Skeletal muscle satellite cell (primary cell): ENCODE data around the gene USP19.

Experiments used
- H3K27me3 ChIP-seq: 2 replicates; pipeline ENCODE4 v1.7.0; 2013; ENCODE audit warnings: low read length; ENCODE audit not compliant: control insufficient read depth, insufficient read depth
- H3K36me3 ChIP-seq: 2 replicates; pipeline ENCODE4 v1.7.0; 2013; ENCODE audit warnings: mild to moderate bottlenecking, control low read depth, low read length; ENCODE audit not compliant: insufficient read depth
- H3K4me1 ChIP-seq: 2 replicates; pipeline ENCODE4 v1.7.0; 2013; ENCODE audit warnings: low read length; ENCODE audit not compliant: control insufficient read depth, insufficient read depth
- H3K4me2 ChIP-seq: 2 replicates; pipeline ENCODE4 v1.7.0; 2013; ENCODE audit warnings: mild to moderate bottlenecking, low read length
- H3K4me3 ChIP-seq: 2 replicates; pipeline ENCODE4 v1.7.0; 2013; ENCODE audit warnings: low read length
- H3K9ac ChIP-seq: 2 replicates; pipeline ENCODE4 v1.7.0; 2013; ENCODE audit warnings: mild to moderate bottlenecking, low read depth, low read length, moderate library complexity
- H3K9me3 ChIP-seq: replicated peaks from 2 replicates; pipeline ENCODE4 v1.7.0; 2013; ENCODE audit warnings: mild to moderate bottlenecking, control low read depth, low read length

USP19 gene

GRCh38 chr3:49158103-49158709 is 37.6 kb upstream of the USP19 start:
- Histone ChIP-seq H3K4me2 (no peak overlapping the region), H3K4me3 (no peak overlapping the region), H3K9me3 (no peaks in the 10 kb centered on the region), H3K9ac (no peak overlapping the region), H3K27me3 (no peaks in the 10 kb centered on the region), H3K4me1 (no peaks in the 10 kb centered on the region), H3K36me3 (peaks cover 12% of the 10 kb centered on the region)

GRCh38 chr3:49157289-49157688 is 36.7 kb upstream of the USP19 start:
- Histone ChIP-seq H3K4me3 (no peak overlapping the region), H3K4me2 (no peak overlapping the region), H3K9ac (no peak overlapping the region)

GRCh38 chr3:49153349-49153912 is 32.8 kb upstream of the USP19 start:
- H3K4me2 ChIP-seq: no peak overlapping the region
- no peaks in the 10 kb centered on the region for H3K4me1 ChIP-seq
- no peaks in the 10 kb centered on the region for H3K36me3 ChIP-seq

More at GRCh38 chr3:49157289-49157688, 36.7 kb upstream of the USP19 start:
- Histone ChIP-seq H3K4me1 (no peaks in the 10 kb centered on the region), H3K27me3 (no peaks in the 10 kb centered on the region), H3K9me3 (no peaks in the 10 kb centered on the region), H3K36me3 (peaks cover 6% of the 10 kb centered on the region)

GRCh38 chr3:49151610-49152009 is 31.0 kb upstream of the USP19 start:
- Histone ChIP-seq H3K27me3 (no peaks in the 10 kb centered on the region), H3K4me3 (no peak overlapping the region), H3K9ac (no peak overlapping the region), H3K4me2 (no peak overlapping the region), H3K36me3 (no peaks in the 10 kb centered on the region), H3K4me1 (no peaks in the 10 kb centered on the region), H3K9me3 (no peaks in the 10 kb centered on the region)

More at GRCh38 chr3:49153349-49153912, 32.8 kb upstream of the USP19 start:
- Histone ChIP-seq H3K27me3 (no peaks in the 10 kb centered on the region), H3K9me3 (no peaks in the 10 kb centered on the region), H3K4me3 (no peak overlapping the region), H3K9ac (no peak overlapping the region)

- no peak overlapping the region for H3K9ac ChIP-seq
- H3K4me2 ChIP-seq: no peak overlapping the region
- no peaks in the 10 kb centered on the region for H3K4me1 ChIP-seq
- H3K9me3 ChIP-seq: no peaks in the 10 kb centered on the region
- no peaks in the 10 kb centered on the region for H3K27me3 ChIP-seq
- no peaks in the 10 kb centered on the region for H3K36me3 ChIP-seq
- no peak overlapping the region for H3K4me3 ChIP-seq
These were observed 27.5 kb upstream of the USP19 start for GRCh38 chr3:49148159-49148558.

DNA sequence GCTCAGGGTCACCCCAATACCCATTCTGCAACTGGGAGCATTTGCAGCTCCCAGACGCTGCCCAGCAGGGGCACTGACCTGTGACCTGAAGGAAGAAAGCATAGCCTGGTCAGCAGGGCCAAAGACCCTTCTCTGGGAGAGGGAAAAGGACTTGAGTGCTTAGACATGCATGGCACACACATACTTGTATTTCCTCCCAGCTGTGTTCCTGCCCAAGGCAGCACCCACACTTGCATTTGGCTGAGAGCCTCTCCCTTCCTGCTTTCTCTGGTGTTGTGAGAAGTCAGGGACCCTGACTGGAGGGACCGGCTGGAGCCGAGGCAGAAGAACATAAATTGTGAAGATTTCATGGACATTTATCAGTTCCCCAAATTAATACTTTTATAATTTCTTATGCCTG is 19.5 kb upstream of the USP19 start:
- H3K4me3 ChIP-seq: no peak overlapping the region
- H3K27me3 ChIP-seq: peaks cover 11% of the 10 kb centered on the region
- no peak overlapping the region for H3K9ac ChIP-seq
- H3K36me3 ChIP-seq: no peaks in the 10 kb centered on the region
- H3K4me2 ChIP-seq: no peak overlapping the region
- H3K4me1 ChIP-seq: no peaks in the 10 kb centered on the region
- no peaks in the 10 kb centered on the region for H3K9me3 ChIP-seq

- H3K4me1 ChIP-seq: peaks cover 21% of the 10 kb centered on the region
- peaks cover 8% of the 10 kb centered on the region for H3K27me3 ChIP-seq
- H3K4me2 ChIP-seq: no peak overlapping the region
- H3K36me3 ChIP-seq: peaks cover 18% of the 10 kb centered on the region
- H3K4me3 ChIP-seq: no peak overlapping the region
- no peaks in the 10 kb centered on the region for H3K9me3 ChIP-seq
- no peak overlapping the region for H3K9ac ChIP-seq
These were observed 14.9 kb upstream of the USP19 start for GRCh38 chr3:49135499-49135898.

DNA sequence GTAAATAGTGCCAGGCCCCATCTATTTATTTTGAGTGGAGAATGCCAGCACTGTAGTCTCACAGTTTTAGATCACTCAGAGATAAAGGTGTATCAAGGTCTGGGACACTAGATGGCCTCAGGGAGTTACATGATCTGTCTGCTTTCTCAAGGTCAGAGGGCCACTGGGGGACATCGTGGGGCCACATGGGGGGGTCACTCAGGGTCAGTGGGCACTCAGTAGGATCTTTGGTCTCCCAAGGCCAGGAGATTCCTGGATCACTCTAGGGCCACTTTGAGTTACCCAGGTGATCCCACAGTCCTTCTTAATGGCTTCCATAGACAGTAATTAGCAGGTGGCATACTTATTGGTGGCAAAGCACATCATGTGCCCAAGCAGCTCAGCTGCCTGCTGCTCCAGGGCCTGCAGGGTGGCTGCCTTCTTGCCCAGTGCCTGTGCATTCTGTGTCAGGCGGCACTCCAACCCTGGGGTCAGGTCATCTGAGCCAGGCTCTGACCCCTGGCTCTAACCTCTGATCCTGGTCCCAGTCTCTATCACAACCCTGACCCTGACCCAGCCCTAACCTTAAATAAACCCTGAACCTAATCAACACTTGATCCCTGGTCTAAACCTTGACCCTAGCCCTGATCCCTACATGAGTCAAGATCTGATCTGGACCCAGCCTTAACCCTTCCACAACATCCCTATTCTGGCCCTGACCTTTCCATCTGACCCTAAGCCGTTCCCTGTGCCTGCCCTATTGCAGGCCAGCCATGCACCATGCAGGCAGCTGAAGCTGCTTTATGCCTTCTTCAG is 14.0 kb upstream of the USP19 start:
- Histone ChIP-seq H3K9me3 (no peaks in the 10 kb centered on the region), H3K4me1 (peaks cover 21% of the 10 kb centered on the region), H3K4me3 (no peak overlapping the region), H3K27me3 (peaks cover 8% of the 10 kb centered on the region), H3K9ac (no peak overlapping the region), H3K36me3 (peaks cover 25% of the 10 kb centered on the region), H3K4me2 (peak overlapping the region; percentile 95)

DNA sequence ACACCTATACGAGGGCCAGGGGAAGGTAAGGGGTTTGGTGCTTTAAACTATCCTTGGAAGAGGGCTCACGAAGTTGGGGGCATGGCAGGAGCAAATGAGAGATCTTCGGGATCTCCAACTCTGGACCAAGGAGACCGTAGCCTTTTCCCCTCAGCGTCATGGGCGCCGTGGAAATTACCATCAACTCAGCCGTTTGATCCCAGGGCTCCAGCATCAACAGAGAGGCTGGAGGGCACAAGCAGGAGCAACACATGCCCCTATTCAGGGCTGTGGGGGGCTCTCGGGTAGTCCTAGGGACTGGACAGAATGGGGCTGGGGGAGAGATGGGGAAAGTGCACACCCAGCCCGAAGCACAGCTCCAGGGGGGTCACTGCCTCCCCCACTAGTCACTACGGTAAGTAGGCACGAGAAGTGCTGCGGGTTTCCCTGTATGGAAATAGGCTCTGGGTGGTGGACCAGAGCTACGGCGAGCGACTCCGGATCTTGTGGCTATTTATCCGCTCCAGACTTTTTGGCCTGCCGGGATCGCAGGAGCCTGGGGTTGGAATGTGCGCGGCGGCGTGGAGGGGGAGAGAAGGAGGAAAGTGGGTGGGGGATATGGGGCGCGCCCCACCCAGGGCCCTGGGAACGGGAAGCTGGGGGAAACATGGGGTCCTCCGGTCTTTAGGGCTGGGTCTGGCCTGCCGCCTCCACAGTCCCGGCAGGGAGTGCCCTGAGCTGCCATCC is 12.8 kb upstream of the USP19 start:
- Histone ChIP-seq H3K4me1 (peaks cover 21% of the 10 kb centered on the region), H3K9me3 (no peaks in the 10 kb centered on the region), H3K9ac (peak overlapping the region; percentile 86), H3K4me2 (peak overlapping the region; percentile 95), H3K4me3 (peak overlapping the region; percentile 83), H3K27me3 (peaks cover 8% of the 10 kb centered on the region), H3K36me3 (peaks cover 37% of the 10 kb centered on the region)

GRCh38 chr3:49132437-49133225 is 12.0 kb upstream of the USP19 start, which contains the start of gene LAMB2:
LAMB2 (minus strand) TSS chr3:49133050; CDS start chr3:49132867, 183 bp downstream.
- H3K9ac ChIP-seq: peak within 1 kb of the TSS; percentile 86
- peak within 1 kb of the TSS; percentile 83 for H3K4me3 ChIP-seq

More at GRCh38 chr3:49132437-49133225, 12.0 kb upstream of the USP19 start, which contains the start of gene LAMB2:
- H3K4me2 ChIP-seq: peak within 1 kb of the TSS; percentile 95
- peaks cover 21% of the 10 kb centered on the region for H3K4me1 ChIP-seq
- peaks cover 43% of the 10 kb centered on the region for H3K36me3 ChIP-seq
- H3K27me3 ChIP-seq: peaks cover 2% of the 10 kb centered on the region
- H3K9me3 ChIP-seq: no peaks in the 10 kb centered on the region
